Stimulated activated naive CD4-positive, alpha-beta T cell (primary cell): ENCODE data around the gene ETFA.

ENCODE experiments used
- DNase-seq, 6 experiments: peaks; one replicate each; lab custom pipeline; 2025; lab: John Stamatoyannopoulos, UW

The ETFA gene

DNA sequence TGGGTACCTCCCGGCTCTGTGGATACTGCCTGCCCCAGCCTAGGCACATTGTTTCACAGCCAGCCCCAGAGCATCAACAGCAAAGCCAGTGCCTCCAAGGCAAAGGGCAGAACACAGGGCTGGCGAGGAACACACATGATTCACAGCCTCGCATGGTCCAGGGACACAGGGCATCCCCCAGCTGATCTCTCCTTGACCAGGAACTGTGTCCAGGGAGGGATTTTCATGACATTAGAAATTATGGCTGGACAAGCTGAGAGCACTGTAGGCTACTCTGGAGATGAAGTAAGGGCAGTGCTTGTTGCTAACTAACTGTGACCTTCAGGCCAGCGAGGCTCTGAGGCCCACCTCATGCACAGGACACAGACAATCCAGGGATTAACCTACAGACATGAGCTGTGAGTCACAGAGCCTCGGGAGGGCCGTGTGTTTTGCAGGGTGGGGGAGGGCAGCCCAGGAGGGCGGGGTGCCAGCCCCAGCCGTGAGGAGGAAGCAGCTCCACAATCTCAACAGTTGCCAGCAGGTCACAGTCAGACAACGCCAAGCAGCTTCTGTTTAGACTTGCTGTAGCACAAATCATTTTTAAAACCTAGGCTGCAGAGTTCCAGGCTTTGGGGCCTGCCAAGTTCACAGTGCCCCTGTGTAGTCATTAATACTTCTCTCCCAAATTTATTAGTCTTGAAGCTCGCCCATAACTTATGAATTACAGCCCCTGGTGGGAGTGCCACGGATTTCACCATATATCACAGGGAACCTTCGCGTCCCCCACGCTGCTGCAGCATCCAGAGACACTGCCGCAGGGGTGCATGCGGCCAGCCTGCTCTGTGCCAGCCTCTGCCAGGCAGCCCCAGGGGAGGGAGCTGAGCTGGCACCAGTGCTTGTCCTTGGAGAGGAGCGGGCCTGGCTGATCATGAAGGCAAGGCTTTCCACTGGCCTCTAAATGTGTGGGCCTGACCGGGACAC, 114.7 kb downstream of the ETFA start:
- no peak for DNase-seq

DNA sequence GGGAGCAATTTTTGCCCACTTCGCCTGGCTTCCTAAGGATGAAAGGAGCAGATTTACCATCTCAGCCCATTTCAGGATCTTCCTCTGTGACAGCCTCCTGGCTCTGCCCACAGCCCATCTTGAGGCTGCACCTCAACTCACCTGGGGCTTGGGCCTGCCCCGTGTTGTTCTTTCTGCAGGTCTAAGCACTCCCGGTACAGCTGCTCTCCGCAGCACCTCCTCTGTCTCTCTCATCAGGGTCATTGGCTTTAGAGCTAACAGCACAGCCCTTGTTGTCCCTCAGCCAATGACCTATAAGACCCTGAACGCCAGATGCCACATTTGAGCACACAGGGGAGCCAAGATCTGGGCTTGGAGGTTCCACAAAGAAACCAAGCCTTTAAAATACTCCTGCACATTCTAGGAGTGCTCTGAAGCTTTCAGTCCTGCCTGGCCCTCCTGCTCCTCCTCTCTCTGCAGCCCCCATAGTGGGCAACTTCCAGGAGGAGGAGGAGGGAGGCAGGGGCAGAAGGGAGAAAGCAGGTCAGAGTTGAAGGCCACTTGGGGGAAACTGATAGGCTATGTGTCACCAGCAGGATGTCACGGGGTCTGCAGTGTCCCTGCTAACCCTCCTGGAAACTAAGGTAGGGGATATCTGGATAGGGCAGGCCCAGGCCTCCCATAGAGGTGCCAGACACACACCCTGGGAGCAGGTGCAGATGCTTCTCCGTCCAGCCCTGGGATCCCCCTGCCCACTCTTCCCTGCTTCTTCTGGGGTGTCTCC, 115.6 kb downstream of the ETFA start:
- DNase-seq = no peak

DNA sequence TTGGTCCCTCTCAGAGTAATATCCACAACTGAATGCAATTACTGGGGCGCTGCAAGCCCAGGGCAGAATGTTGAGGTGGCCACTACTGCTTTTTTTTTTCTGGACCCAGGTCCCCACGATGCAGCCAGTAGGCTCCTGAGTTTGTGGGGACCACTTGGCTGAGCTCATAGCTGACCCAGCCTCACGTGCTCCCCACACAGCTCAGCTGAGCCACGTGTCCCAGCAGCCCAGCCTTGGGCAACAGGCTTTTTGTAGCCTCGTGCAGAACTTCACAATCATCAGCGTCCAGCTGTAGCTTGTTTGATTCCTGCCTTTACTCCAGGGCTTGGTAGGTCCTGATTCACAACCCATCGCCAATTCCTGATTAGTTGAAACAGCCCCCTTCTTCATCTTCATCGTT, 117.3 kb downstream of the ETFA start:
- no peak for DNase-seq

DNA sequence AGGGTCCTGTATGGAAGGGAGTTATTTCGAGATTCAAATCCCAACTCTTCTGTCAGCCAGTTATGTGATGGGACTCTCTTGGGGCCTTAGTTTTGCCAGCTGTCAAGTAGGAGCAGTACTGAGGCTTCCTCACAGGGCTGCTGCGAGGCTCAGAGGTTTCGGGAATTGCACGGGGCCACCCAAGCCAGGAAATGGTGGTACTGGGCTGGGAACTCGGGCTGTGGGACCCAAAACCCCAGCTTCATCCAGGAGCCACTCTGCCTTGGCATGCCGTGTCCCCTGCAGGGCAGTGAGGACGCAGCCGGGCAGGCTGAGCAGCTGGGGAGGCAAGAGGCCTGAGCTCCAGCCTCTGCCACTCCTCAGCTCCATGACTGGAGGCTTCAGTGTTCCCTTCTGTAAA, 118.6 kb downstream of the ETFA start:
- DNase-seq = no peak

DNA sequence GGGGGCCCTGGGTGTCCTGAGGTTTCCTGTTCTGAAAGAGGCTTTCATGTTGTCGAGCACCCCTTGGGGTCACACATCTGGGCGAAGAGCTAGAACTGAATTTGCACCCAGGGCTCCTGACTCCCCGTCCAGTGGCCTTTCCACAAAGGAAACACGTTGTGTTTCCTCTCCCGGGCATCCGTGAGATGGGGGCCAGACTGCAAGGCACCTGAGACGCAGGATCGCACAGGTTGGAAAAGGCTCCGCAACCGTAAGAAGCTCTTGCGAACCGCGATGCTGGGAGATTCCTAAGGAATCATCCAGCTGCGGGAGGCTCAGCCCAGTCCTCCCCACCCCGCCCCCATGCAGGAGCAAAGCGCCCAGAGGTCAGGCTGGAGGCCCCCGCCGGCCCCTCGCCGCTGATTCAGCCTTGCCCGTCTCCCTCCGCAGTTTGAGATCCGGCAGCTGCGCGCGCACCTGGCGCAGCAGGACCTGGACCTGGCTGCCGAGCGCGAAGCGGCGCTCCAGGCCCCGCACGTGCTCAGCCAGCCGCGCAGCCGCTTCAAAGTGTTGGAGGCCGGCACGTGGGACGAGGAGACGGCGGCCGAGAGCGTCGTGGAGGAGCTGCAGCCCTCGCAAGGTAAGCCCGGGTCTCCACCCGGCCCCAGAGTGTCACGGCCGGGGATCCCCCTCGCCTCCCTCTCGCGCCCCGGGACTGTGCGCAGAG, 119.6 kb downstream of the ETFA start:
- DNase-seq = no peak

DNA sequence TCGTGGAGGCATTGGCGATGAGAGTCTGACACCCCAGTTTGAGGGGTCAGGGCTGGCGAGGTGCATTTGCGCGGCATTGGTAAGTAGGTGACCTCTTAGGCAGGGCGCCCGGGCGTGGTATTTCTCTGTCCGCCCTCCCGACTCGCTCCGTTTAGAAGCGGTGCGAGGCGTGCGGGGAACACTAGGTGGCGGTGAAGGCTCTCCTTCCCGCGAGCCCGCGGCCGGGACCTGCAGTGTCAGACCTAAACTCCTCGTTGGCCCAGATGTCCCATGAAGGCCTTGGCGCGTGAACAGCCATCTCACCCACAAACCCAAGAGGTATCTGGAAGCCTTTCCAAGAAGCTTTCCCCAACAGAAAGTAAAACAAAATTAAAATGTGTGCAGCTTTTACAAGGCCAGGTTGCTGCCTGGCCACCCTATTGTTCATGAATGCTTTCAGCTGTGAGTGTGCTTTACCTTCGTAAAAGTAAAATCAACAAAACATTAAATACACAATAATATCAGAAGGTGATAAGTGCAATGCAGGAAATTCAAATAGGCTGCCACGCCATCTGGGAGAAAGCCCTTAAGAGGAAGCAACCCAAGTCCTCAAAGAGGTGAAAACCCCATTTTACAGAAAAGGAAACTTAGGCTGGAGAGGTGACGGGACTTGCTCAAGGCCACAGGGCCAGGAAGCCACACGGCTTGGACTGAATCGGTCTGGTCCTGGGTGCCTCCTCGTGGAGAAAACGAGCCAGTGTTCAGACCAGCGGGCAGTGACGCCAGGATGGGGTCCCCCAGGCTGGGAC, 120.3 kb downstream of the ETFA start:
- DNase-seq = peak in 5 of 6 experiments; percentile 15 to 49 (median 37)

DNA sequence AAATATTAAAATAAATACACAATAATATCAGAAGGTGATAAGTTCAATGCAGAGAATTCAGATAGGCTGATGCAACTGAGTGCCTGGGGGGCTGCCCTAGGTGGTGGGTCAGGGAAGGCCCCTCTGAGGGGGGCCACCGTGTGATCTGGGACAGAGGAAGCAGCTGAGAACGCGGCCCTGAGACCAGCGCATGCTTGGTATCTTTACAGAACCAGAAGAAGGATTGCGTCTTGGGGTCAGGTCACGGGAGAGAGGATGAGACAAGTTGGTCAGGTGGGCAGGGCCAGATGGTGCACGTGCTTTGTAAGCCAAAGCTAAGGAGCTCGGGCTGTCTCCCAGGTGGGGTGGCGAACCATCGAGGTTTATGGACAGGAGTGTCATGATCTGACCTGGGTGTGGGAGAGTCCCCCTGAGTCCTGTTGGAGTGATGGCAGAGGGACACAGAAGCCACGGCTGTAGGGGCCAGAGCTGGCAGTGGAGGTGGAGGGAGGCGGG, 121.2 kb downstream of the ETFA start:
- DNase-seq = no peak

DNA sequence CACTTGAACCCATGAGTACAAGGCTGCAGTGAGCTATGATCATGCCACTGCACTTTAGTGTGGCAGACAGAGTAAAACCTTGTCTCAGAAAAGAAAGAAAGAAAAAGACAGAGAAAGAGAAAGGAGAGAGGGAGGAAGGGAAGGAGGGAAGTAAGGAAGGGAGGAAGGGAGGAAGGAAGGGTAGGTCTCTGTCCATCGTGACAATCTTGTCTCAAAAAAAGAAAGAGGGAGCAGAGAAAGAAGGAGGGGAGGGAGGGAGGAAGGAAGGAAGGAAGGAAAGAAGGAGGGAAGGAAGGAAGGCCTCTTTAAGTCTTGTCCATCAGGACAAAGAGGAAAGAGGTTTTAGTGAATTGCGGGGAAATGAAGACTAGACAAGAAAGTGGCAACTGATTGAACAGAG, 122.2 kb downstream of the ETFA start:
- no peak for DNase-seq

DNA sequence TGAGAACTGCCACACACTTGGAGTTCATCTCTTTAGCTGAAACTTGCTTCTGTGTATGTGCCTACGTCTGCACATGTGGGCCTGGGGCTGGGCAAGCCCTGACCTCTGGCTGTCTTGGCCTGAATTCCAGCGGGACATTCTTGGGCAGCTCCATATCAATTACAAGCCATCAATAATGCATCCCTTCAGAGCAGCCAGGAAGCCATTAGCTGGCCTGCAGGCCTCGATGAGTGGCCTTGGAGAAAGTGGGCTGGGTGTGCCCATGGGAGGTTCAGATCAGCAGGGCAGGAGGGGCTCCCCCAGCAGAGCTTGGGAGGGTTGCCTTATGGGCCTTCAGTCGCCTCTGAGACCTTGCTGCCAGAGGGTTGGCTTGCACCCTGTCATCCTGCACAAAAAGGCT, 124.1 kb downstream of the ETFA start:
- no peak for DNase-seq

DNA sequence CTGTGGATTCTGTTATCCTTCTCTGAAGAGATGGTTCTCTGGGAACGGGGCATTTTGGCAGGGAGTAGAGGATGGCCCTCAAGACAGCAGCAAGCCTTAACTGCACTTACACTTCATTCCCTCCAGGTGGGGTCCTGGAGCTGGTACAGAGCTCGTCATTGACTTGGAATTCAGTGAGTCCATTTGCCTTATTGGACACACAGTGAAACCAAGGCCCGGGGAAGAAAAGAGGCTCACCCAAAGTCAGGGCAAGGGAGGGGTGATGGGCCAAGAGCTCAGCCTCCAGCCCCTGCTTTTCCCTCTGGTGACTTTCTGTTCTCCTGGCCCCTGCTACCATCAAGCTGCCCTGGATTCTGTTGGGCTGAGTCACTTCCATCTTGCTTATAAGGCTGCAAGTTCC, 125.6 kb downstream of the ETFA start:
- DNase-seq = no peak

DNA sequence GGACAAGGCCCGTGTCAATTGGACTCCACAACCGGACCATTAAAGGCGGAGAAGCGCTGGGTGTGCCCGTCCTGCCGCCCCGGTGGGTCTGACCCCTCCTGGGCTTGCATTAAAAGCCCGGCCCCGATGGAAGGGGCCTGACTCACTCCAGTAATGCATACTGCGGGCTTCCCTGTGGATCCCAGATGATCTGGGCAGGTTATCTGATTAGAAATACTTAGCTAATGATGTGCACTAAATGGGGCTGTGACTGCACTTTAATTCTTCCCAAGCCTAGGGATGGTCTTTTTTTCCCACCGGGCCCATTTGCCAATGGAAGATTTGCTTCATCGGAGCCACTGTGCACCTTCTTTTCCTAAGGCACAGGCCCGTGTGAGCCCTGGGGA, 126.6 kb downstream of the ETFA start:
- no peak for DNase-seq

DNA sequence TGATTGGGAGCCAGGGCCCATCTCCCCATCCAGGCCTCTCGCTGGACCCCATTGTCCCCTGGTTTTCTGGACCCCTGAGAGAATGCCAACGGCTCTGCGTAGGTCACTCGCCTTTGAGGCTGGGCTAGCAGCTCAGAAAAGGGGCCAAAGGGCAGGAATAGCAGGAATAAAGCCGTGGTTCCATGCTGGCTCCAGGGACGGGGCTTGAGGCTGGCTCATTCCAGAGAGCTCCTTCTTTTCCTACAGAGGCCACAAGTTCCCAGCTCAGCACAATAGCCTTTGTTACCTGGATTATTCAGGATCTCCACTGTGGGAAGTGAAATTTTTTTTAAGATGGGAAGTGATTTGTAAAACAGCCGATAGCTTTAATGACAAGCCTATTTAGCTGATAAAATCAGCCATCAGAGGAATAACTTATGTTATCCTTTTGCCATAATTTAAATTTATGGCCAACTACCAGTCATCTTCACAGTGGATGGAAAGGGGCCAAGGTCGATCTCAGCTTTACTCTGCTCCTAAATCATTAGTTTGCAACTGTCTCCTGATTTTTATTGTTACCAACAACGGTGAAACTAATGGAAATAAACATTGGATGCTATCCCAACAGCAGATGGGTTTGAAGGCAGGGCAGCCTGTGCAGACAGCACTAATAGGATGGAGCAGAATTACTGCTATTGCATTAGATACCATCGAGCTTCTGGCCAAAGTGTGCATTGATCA, 127.2 kb downstream of the ETFA start:
- DNase-seq = no peak

DNA sequence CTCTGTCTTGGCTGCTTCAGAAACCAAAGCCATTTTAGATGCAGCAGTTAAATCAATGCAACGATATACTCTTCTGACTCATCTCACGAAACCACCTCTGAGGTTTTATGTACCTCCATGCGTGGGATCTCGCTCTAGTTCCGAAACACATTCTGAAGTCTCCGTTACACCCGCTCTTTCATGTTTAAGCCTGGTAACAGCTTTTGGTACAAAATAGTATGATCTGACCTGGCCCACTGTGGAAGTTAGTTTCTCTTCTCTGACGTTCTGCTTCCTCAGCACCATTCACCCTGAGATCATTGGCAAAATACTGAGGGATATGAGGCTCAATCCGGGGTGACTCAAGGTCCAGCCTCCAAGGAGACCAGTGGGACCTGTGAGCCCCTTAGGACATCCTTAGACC, 129.6 kb downstream of the ETFA start:
- no peak for DNase-seq

DNA sequence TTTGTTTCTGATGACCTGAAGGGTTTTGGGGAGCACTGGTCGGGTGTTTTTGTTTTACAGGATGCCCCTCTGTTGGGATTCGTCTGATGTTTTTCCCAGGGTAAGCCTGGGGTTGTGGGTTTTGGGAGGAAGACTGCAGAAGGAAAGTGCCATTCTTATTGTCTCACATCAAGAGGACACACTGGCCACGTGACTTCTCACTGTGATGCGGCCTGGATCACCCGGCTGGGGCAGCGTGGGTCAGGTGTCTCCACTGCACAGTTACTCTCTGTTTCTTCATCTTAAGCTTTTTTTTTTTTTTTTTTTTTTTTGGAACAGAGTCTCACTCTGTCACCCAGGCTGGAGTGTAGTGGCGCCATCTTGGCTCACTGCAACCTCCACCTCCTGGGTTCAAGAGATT, 130.9 kb downstream of the ETFA start:
- no peak for DNase-seq

DNA sequence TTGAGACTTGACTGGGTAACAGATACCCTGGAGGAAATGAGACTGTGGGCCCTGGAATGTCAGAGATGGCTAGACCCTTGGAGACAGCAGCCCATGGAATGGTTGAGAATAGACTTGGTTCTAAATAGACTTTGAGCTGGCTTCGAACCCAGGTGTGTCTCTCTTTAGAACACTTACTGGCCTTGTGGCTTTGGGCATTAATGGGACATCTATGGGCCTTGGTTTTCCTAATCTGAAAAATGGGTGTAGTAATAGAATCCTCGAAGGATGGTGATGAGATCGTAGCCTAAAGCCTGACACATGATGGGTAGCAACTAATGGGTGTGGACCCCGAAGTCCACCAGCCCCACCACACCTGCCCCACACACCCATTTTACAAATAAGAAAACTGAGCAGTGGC, 132.2 kb downstream of the ETFA start:
- no peak for DNase-seq

DNA sequence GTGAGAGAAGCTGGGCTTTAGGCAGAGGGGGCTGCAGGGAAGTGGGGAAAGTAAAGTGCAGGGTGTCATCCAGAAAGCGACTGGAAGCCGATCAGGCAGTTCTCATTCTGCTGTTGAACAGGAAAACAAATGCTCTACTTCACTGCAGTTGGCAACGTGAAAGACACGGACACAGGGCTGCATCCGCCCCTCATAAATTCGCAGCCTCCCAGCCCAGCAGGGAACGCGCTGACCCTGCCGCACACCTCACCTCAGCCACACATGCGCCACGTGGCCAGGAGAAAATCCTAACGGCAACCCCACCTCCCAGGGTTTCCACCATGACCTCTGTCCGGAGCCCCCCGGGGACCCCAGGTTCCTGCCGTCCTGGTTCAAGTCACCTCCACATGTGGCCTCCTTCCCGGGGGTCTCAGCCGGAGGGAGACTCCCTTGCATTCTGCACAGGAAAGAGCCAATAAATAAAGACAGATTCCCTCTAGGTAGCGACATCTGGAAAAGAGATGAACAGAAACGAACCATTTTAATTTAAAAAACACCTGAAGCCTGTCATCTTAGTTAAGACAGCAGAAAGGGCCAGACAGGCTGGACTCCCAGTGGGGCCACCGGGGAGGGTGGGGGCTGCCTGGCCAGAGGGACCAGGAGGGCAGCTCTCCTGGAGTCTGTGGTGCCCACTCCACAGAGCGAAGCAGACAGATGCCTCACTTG, 132.8 kb downstream of the ETFA start:
- DNase-seq = no peak

DNA sequence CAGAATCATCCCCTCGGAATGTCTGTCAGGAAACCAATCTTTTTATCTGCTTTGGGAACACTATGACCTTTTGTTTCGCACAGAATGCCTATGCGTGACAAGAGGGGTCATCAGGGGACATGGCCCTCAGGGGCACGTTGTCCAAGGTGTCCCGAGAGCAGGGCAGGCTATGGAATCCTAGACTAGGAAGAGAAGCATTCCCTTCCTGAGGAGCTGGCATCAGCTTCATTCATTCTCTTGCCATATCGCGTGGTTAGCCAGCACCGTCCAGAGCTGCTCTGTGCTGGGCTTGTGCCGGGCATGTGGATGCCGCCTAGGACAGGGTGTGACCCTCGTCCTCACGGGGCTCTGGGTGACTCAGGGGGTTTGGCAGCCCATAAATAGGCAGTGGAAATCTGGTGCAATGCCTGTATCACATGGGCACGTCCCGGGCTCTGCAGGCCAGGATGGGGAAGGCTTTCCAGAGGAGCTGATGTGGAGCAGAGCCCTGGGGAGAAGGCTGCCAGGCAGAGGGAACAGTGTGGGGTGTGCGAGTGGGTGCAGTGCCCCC, 133.7 kb downstream of the ETFA start:
- DNase-seq = no peak

DNA sequence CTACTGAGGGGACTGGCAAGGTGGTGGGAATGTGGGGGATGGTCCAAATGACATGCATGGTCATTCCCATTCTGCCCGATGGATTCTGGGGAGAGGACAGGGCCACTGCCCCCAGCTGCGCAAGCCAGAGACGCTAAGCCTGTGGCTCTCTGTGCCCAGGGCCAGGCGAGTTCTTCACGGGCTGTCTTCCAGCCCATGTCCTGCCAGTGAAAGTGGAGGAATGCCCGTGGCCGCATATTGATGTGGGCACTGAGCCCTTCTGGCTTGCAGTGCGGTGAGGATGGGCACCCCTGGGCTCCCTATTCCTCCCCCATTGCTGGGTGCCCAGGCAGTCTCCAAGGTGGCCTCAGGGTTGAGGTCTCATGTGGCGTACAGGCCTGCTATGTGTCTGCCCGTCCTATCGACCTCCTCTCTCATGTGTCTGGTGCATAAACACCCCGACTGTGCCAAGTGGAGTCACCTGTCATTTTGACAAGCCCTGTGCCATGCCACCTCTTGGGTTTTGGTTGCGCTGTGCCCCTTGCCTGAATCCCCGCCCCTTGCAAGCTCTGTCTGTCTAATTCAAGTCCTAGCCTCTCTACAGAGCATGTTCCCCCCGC, 134.7 kb downstream of the ETFA start:
- no peak for DNase-seq

DNA sequence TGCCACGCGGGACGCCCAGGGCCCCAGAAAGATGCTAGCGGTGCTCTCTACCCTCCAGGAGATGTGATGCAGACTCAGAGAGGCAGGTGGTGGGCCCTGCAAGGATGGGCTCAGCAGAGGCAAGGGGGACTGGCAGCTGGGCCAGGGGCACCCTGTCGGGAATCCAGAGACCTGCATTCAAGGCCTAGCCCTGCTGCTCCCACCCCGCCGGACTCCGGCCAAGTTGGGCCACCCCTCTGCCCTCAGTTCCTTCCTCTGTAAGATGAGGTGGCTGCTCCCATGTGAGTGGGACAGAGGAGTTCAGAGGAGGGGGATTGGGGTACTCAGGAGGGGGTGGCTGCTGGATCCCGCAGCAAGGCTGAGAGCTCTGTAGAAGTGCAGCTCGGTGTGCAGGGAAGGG, 135.2 kb downstream of the ETFA start:
- no peak for DNase-seq

DNA sequence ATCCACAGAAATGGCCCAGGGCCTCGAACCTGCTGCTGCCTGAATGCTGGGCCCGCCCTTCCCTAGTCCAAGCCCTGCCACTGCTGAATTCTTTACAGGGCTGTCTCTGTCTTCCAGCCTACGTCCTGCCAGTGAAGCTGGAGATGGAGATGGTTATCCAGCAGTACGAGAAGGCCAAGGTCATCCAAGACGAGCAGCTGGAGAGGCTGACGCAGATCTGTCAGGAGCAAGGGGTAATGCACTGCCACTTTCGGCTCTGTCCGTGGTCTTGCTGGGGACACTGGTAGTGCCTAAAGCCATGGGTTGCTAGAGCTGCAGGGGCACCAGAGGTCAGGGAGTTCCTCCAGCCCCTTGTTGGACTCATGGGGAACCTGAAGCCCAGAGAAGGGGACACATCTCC, 135.8 kb downstream of the ETFA start:
- no peak for DNase-seq
